ENCODE measurements around the gene CATSPERE. TPM values are rescaled to one million over a fixed set of nuclear protein-coding genes. Genes with fewer than 3 reads are reported as not detected.

CATSPERE gene, protein sequence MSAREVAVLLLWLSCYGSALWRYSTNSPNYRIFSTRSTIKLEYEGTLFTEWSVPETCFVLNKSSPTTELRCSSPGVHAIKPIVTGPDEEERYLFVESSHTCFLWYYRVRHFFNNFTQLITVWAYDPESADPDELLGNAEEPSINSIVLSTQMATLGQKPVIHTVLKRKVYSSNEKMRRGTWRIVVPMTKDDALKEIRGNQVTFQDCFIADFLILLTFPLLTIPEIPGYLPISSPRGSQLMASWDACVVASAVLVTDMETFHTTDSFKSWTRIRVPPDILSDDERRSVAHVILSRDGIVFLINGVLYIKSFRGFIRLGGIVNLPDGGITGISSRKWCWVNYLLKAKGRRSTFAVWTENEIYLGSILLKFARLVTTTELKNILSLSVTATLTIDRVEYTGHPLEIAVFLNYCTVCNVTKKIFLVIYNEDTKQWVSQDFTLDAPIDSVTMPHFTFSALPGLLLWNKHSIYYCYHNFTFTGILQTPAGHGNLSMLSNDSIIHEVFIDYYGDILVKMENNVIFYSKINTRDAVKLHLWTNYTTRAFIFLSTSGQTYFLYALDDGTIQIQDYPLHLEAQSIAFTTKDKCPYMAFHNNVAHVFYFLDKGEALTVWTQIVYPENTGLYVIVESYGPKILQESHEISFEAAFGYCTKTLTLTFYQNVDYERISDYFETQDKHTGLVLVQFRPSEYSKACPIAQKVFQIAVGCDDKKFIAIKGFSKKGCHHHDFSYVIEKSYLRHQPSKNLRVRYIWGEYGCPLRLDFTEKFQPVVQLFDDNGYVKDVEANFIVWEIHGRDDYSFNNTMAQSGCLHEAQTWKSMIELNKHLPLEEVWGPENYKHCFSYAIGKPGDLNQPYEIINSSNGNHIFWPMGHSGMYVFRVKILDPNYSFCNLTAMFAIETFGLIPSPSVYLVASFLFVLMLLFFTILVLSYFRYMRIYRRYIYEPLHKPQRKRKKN
- polyA plus RNA-seq (ENCODE audit: insufficient read length in 10 of 10) = 1 to 10 TPM in 2 of 10 donors, under 1 TPM in 8; 0.46 to 1.4 (median 0.80) TPM
- long read RNA-seq, donor 1 = 0 reads
- long read RNA-seq, donor 2 = 0 reads
- long read RNA-seq, donor 3 = 0 reads
- long read RNA-seq, donor 4 = 0 reads
- long read RNA-seq, donor 5 = 0 reads
- long read RNA-seq, donor 6 = 0 reads
- long read RNA-seq, donor 7 = 0 reads
- long read RNA-seq, donor 8 = 0 reads
- long read RNA-seq, donor 9 = 0 reads

DNA sequence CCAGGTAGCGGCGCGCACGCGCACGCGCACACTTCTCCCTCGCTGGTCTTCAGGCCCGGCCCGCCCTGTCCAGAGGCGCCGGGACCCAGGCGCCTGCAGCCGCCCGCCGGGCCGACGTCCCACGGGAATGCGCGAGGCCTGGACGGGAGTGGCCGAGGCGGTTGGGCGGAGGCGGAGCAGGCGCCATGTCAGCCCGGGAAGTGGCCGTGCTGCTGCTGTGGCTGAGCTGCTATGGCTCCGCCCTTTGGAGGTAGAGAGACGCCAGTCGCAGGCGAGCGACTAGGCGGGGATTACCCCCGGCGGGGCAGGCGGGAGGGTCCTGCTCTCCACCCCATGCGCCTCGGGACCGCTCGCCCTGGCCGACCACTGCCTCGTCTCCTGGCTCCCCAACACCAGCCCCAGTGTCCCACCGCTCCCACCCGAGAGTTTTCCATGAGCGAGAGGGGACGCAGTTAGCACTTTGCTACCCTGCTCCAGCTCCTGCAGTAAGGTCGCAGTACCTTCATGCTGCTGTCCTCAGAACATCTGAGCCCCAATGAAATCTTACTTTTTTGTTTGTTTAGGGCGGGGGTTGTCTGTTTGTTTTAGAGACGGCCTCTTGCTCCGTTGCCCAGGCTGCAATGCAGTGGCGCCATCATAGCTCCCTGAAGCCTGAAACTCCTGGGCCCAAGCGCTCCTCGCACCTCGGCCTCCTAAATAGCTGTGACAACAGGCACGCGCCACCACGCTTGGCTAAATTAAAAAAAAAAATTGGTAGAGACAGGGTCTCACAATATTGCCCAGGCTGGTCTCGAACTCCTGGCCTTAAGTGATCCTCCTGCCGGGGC, at the start of gene CATSPERE:
TSS of gene CATSPERE (plus strand) at position 29 of the 827 bp plus-strand sequence. CDS start at position 186, 157 bp downstream.
- peak; percentile 72 to 94 (median 83) for DNase-seq

DNA sequence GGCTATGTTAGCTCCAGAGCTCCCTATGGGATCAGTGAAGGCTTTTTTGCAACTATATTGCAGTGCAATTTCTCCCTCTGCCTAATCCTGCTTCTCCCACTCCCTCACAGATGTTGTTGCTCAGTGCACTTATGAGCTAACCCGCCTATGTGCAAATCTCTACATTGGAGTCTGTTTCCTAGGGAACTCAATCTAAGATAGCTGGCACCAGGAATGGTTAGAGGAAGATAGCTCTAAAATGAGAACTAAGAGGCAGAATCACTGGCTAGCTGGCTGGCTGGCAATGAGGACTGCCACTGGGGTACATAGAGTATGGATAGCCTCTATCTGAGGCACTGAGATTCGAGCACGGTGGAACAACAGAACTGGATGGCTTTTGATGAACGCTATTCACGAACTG, 48.9 kb upstream of the CATSPERE start:
- no peak for DNase-seq

DNA sequence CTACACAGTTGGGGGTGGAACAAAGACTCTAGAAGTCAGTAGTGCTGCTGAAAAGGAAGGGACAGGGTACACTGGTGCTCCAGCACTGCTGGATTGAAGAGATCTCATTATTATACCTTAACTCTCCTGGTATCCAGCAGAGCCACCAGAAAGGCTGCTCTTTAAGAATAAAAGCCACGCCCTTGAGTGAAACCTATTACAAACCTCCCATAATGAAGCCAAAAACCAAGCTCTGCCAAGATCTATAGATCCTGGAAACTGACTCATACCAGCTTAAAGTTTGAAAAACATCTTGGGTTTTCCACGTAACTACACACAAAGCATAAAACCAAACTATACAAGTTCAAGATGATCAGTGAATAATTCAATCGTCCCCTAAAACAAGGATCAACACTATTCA, 47.3 kb upstream of the CATSPERE start:
- no peak for DNase-seq

DNA sequence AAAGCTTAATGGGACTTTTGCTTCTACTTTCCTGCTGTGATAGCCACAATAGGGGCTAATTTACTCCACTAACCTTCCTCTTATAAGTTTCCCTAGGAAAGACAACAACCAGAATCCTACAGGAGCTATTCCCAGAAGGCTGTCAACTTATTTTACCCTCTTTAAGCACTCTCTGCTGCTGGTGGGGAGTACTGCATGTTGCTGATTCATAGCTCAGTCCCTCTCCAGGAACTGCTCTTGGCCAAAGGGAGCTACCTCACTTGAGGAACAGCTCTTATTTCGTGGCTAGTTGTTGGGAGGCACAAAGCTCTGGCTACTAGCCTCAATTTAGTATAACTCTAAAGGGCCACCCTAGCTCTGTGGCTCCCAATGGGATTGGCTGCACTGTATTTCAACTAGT, 46.5 kb upstream of the CATSPERE start:
- DNase-seq = no peak

DNA sequence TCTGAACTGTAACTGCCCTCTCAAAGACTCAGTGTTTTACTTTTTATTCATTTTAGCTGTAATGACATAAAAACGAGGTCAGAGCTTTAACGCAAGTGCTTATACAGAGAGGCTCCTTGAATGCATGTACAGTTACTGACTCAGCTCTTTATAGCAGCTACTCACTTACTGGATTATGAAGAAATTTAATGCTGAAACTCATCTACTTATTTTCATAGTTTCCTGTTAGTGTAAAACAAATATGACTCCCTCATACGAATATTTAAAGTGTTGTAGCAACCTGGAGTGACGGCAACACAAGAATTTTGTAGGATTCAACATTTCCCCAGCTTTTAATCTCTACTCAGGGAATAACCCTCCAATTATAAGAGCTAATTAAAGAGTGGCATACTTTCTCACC, 42.0 kb upstream of the CATSPERE start:
- no peak for DNase-seq

DNA sequence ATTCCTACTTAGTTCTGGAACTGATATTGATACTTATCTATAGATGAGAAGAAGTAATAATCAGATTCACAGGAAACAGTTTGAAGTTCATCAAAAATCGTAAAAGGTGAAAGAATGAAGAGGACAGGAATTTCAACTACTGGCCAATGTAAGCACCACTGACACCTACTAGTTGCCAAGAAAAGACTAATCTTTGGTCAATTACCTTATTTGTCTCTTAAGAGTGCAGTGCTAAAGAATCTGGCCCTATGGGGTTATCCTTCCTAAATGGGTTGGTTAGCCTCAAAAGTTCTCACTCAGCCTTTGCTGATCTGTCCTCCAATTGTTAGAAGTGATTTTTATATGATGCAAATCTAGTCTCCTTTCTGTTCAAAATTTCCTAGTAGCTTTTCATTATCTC, 38.9 kb upstream of the CATSPERE start:
- no peak for DNase-seq

DNA sequence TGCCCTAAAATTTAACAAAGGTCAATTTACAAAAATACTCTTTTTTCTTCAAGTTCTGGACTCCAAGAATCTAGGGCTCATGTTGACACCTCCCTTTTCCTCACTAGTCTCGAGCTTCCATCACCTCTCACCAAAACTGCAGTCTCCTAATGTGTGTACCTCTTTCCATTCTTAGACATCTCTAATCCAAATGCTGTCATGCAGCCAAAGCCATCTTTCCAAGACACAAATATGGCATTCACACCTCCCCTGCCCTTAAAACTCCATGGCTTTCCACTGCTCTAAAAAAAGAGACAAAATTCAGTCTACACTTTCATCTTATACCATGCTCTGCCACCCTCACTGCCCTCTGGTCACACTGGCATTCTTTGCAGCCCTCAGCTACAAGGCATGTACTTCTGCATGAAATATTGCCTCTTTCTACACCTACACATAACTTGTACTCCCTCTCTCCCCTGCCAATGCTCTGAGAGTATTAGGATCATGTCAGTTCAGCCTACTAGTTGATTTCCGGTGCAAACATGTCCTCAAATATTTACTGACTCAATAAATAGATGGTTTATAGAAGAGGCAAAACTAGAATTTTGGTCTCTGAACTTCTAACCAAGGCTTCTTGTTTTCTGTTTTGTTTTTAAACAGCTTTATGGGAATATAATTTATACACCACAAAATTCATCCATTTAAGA, 36.3 kb upstream of the CATSPERE start:
- DNase-seq = no peak

DNA sequence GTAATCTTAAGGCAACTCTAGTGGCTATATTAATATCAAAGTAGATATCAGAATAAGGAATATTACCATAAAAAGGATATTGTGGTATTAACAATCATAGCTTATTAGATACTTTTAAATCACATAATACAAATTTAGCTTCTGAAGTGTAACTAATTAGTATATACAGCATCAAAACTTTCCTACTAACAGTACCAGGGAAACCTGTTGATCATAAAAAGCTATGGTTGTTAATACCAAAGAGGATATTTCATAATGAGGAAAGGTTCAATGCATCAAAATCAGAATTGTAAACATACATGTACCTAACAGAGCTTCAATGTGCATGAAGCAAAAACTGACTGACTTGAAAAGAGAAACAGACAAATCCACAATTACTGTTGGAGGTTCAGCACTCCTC, 33.4 kb upstream of the CATSPERE start:
- DNase-seq = no peak

DNA sequence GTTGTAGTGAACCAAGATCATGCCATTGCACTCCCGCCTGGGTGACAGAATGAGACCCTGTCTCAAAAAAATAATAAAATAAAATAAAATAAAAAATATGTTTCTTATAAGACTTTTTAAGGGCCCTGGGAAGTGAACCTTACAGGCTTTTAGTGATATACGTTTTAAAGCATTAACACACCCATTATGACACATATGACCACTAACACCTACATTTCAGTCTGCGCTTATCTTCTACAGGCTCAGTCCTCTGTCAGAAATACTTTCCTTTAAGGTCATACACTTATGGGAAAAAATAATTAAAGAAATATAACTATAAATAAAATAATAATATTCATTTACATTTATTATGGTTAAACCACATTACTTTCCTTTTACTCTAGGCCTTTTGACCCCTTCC, 31.3 kb upstream of the CATSPERE start:
- no peak for DNase-seq

DNA sequence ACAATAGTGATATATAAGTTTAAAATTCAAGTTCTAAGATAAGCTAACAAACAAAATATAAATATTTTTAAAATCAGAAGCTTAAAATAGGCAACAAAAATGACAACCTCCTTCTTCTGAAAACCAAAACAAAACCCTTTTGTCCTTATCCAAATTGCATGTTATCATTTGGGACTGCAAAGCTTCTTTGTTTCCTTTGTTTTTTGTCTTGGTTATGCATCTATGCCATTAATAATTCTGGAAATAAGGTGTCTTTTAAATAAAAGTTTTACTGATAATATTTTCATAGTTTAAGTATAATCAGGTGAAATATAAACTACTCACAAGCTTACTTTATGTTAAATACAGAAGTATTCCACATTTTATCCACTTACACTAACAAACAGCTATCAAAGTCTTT, 29.9 kb upstream of the CATSPERE start:
- no peak for DNase-seq

DNA sequence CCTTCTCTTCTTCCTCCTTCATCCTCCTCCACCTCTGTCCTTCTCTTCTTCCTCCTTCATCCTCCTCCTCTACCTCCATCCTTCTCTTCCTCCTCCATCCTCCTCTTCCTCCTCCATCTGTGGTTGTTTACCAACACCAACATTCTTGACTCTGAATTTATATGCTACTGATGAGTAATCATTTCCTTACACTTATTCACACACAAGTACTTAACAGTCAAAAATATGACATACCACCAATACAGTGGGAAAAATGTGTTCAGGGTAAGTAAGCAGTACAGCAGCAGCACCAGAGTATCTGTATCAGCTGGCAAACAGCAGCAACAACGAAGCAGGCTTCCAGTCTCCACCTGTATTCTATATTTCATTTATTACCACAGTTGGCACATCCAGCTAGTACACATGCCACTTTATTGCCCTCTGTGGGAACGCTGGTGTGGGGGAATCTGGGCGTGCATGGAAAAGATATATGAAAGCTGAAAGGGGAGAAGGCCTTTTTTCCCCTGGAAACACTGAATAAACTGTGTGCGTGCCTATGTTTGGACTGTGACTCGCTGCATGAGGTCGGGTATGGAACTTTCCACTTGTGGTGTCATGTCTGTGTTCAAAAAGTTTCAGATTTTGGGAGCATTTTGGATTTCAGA, 25.4 kb upstream of the CATSPERE start:
- no peak for DNase-seq

DNA sequence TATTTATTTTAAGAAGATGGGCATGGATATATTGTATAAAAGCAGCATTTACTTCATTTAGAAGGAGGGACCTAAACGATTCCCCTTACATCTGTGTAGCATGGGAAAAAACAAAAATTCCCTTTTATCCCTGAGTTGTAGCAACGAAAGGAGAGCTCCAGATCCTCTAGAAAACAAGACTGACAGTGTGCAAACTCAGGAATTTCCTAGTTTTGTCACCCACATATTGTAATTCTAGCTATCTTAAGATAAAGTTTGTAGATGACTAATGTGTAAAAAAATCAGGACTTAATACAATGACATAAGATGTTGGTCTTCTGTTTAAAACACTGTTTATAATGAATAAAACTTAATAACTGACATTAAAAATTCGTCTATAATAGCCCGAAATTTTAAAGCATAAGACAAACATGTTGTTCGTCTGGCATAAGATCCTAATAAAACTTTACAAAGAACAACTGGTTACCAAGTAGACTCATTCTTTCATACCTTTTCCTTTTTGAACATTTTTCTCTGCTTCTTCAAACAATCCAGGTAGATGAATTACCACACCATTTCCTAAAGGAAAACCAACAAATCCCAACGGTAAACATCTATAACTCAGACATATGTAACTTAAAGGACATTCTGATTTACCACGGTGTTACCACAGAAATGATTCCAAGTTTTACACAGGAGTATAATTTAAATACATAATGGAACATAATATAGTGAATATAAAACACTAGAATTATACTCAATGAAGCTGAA, 24.6 kb upstream of the CATSPERE start:
- DNase-seq = no peak

DNA sequence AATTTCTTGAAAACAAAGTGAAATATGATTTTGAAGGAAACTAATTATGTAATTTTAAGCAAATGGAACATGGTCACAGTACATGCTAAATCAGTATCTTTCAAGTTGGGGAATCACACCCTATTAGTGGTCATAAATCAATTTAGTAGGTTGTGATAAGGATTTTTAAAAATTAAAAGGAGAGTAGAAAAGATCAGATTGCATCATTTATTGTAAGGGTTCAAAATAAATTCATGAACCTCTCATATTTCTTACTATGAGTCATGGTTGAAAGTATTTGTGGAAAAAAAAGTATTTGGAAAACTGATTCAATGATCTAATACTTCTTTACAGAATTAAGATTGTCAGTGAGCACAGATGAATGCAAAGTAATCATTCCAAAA, 24.0 kb upstream of the CATSPERE start:
- DNase-seq = no peak

DNA sequence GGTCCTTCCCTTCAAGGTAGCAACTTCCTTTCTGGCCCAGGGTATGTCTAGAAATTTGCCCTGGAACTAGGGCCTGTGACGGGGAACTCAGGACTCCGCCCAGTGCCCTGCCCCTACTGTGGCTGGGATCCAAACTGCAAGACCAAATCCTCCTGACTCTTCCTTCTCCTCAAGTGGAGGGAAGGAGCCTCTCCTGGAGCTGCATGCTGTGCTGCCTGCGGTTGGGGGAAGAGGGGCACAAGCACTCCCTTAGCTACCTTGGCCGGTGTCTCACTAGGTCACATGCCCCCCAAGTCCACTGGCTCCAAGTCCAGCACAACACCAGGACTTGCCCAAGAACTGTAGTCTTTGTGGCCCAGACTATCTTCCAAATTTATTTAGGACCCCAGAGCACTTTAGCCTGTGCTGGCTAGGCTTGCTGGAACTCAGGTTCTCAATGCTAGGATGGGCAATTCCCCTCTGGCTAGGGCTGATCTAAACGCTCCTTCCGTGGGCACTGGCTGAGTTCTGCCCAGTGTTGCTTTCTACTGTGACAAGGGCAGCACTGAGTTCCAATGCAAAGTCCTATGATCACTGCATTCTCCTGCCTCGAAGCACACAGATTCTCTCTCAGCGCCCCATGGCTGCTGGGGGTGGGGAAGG, 21.6 kb upstream of the CATSPERE start:
- DNase-seq = no peak

DNA sequence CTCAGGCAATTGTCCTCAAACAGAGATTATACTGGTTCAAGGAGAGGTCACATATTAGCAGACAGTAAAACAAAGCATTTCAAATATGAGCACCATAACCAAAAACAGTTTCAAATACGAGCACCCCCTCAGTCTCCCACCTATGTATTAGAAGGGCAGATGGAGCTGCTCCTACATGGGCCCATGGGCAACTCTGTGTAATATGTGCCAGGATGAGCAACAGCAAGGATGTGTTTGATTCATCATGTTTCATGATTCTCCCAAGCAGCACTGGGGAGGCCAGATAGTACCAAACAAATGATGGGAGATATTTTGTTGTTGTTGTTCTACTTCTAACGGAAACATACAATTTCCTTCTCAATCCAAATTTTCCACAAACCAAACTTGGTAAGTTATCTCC, 18.2 kb upstream of the CATSPERE start:
- no peak for DNase-seq

DNA sequence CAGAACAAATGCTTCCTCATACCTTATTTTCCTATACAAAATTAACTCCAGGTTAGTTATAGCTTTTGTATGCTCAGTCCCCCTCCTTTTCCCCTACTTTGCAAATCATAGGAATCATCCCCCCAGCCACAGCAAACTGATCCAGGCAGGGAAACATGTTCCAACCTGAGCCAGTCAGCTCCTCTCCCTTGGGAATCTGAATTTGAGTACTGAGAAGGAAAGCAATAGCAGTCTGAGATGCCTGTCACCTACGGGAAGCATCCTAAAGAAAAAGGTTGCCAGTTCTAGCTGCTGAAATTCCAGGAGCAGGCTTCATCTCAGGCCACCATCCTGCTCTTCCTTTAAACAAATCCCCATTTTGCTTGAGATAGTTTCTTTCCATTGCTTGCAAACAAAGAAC, 16.2 kb upstream of the CATSPERE start:
- no peak for DNase-seq

DNA sequence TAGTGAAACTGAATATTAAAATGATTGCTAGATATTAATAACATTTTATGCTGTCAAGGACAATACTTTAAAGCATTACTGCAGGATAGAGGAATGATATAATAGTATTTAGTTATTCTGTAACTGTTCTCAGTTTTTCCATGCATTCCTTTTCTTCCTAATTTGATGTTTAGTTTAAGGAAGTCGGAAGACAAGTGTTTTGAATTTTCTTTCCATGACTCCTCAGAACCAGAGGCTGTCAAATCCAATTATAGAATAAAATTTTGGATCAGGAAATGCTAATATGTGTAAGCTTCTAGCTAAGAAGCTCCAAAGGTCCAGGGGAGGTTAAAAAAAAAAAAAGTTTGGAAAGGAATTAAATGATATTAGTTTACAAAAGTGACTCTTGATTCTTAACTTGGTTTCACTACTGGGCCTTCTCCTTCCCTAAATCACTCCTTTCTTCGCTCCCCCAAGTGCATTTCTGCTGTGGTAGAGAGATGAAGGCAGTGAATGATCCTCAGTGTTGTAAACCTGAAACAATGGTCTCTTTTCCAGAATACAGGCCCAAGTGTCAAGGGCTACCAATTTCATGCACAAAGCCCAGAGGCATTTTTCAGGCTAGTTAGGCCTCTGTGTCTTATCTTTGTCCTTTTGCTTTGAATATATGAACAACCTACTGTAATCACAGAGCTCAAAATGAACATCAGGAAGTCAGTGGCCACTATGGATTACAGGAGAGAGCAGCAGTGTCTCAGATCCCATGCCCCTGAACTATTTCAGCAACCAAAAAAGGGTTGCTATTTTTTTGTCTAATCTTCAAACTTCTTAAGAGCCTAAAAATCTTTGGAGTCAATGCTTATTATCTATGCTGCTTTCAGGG, 15.5 kb upstream of the CATSPERE start:
- no peak for DNase-seq

DNA sequence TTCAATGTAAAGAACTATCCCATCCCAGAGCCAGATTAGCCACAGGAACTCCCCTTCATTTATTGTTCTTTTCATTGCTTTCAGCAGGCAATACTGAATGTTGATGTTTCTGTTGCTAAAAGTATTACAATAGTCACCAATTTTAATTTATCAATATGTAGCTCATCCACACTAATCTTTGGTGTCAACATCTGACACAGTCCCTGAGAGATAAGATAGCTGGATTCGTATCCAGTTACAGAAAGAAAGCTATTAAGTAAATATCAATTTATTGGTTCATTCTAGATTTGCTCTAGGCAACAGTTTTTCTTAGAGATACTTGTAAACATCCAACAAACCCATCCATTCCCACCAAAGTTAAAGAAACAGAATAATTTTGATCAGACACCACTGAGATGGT, 14.0 kb upstream of the CATSPERE start:
- no peak for DNase-seq

Measured in muscle of back (tissue), 13 donors.